Measurements from ENCODE around the gene PEA15.

GRCh38 chr1:160193832-160194736, 11.1 kb upstream of the PEA15 start:
- TF ChIP-seq CTCF (IDR thresholded peaks at IDR 0.05): no peak
- no peak for TF ChIP-seq POLR2A (IDR thresholded peaks at IDR 0.05)

All from breast epithelium (tissue), 3 donors.